ENCODE measurements around the gene RNF14. TPM values are rescaled to one million over a fixed set of nuclear protein-coding genes. Genes with fewer than 3 reads are reported as not detected.
A peak's percentile ranks its signal among the peaks of the same experiment; 100 is the strongest.

The RNF14 gene
- total RNA-seq, 1 experiment from 2014 or later = 20.5 TPM

DNA sequence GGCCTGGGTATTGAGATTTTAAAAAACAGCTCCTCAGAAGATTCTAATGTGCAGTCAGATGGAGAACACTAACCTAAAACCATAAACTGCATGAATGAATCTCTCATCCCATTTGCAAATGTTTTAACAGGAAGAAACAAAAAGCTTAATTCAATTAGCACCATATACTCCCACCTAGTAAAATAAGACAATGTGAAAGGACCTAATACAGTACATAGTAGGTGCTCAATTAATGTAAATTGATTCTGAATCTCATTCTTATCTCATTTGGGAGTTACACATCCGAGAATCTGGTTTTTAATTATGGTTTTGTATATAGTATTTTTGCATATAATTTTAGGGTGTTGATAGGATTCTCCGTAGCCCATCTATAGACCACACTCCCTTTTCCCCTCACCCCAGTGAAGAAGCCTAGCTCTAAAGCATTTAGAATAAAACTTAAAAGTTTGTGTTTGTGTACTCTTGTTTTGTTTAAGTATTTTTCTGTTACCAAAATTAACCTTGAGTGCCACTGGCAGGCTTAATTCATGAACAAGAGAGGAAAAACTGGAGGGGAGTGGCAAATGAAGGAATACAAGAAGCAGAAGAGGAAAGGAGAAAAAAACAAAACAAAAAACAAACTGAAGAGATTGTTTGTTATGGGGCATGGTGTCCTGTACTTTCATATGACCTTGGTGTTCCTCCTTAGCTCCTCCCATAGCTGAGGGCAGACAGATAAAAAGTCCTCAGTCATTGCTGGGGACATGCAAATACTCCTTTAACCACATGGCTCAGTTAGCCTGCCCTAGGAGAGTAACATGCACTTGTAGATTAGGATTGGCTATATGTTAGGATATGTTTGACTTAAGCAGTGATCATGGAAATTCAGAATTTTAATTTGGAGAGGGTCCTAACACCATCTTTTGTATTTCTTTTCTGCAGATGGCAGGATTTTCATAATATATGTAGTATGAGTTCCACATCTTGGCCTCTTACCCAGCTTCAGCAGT is 1.2 kb downstream of the RNF14 start:
- ChIA-PET POLR2A (interaction anchor here (1.0 to 1.7 kb wide), 10 partner anchors 9 to 289 kb away, joined by 3 to 8 read pairs (median 4); partner anchors contain the start of genes DELE1, GNPDA1 and PCDH1), CTCF (interaction anchor here (0.7 to 4.7 kb wide), 47 partner anchors 11 to 685 kb away, joined by 3 to 76 read pairs (median 5); partner anchors contain the start of genes ARAP3, DELE1, DIAPH1 and FCHSD1)
- Mint-ChIP-seq H3K9me3 (no peaks in the 10 kb centered on the region), H3K27me3 (ENCODE audit: low read depth) (no peaks in the 10 kb centered on the region), H3K27ac (peak overlapping the region; percentile 92), H3K4me3 (peak overlapping the region; percentile 80), H3K36me3 (peaks cover 23% of the 10 kb centered on the region), H3K4me1 (peaks cover 19% of the 10 kb centered on the region)
- ATAC-seq (no peak), DNase-seq (ENCODE audit: low spot score) (no peak)
- TF ChIP-seq, protein P1, sequence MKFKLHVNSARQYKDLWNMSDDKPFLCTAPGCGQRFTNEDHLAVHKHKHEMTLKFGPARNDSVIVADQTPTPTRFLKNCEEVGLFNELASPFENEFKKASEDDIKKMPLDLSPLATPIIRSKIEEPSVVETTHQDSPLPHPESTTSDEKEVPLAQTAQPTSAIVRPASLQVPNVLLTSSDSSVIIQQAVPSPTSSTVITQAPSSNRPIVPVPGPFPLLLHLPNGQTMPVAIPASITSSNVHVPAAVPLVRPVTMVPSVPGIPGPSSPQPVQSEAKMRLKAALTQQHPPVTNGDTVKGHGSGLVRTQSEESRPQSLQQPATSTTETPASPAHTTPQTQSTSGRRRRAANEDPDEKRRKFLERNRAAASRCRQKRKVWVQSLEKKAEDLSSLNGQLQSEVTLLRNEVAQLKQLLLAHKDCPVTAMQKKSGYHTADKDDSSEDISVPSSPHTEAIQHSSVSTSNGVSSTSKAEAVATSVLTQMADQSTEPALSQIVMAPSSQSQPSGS (CRISPR knock-in tag; IDR thresholded peaks at IDR 0.05; ENCODE audit: borderline replicate concordance, low read depth) = no peak
- TF ChIP-seq, protein P2, sequence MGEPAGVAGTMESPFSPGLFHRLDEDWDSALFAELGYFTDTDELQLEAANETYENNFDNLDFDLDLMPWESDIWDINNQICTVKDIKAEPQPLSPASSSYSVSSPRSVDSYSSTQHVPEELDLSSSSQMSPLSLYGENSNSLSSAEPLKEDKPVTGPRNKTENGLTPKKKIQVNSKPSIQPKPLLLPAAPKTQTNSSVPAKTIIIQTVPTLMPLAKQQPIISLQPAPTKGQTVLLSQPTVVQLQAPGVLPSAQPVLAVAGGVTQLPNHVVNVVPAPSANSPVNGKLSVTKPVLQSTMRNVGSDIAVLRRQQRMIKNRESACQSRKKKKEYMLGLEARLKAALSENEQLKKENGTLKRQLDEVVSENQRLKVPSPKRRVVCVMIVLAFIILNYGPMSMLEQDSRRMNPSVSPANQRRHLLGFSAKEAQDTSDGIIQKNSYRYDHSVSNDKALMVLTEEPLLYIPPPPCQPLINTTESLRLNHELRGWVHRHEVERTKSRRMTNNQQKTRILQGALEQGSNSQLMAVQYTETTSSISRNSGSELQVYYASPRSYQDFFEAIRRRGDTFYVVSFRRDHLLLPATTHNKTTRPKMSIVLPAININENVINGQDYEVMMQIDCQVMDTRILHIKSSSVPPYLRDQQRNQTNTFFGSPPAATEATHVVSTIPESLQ (CRISPR knock-in tag; IDR thresholded peaks at IDR 0.05) = no peak
- TF ChIP-seq PRRX2 (CRISPR knock-in tag; IDR thresholded peaks at IDR 0.05) (no peak), NR1H2 (CRISPR knock-in tag; IDR thresholded peaks at IDR 0.05) (no peak), JUN (CRISPR knock-in tag; IDR thresholded peaks at IDR 0.05) (no peak)
- TF ChIP-seq, protein P3, sequence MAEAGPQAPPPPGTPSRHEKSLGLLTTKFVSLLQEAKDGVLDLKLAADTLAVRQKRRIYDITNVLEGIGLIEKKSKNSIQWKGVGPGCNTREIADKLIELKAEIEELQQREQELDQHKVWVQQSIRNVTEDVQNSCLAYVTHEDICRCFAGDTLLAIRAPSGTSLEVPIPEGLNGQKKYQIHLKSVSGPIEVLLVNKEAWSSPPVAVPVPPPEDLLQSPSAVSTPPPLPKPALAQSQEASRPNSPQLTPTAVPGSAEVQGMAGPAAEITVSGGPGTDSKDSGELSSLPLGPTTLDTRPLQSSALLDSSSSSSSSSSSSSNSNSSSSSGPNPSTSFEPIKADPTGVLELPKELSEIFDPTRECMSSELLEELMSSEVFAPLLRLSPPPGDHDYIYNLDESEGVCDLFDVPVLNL (CRISPR knock-in tag; IDR thresholded peaks at IDR 0.05; ENCODE audit: borderline replicate concordance, low read depth) = no peak
- TF ChIP-seq, protein P4, sequence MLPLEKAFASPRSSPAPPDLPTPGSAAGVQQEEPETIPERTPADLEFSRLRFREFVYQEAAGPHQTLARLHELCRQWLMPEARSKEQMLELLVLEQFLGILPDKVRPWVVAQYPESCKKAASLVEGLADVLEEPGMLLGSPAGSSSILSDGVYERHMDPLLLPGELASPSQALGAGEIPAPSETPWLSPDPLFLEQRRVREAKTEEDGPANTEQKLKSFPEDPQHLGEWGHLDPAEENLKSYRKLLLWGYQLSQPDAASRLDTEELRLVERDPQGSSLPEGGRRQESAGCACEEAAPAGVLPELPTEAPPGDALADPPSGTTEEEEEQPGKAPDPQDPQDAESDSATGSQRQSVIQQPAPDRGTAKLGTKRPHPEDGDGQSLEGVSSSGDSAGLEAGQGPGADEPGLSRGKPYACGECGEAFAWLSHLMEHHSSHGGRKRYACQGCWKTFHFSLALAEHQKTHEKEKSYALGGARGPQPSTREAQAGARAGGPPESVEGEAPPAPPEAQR (CRISPR knock-in tag; IDR thresholded peaks at IDR 0.05) = no peak

DNA sequence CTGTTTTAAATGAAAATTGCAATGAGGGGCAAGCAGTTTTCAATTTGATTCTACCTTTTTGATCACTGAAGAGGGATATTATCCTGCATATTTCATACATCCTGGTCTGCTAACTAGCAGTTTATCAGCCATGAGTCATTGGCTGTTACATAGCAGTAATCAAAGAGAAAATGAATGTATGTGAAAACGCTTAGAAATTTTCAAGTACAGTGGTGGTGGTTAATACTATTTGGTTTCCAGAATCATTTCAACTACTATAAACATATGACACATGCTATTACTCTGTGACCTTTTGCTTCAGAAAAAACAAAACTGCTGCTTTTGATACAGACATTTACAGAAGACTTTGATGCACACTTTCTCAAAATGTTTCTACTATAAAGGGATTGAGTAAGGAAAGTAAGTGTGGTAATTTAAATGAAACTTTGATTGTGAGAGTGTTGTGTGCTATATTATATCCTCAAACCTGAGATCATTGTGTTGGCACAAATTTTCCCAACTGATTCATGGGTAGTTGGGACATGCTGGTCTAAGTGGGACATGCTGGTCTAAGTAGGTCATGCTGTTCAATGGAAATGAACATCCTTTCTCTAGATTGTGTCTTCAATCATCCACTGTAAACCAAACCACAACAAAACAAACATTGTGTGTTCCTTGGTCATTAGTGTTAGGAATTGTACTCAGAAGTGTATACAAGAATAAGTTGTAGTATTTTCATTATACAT is 5.1 kb downstream of the RNF14 start:
- H3K4me1 Mint-ChIP-seq = peaks cover 15% of the 10 kb centered on the region
- POLR2A ChIA-PET = no interaction called here
- peaks cover 42% of the 10 kb centered on the region for H3K36me3 Mint-ChIP-seq
- DNase-seq (ENCODE audit: low spot score) = no peak
- H3K27ac Mint-ChIP-seq = no peak overlapping the region
- ATAC-seq = no peak
- CTCF ChIA-PET = no interaction called here
- no peaks in the 10 kb centered on the region for H3K9me3 Mint-ChIP-seq
- no peaks in the 10 kb centered on the region for H3K27me3 Mint-ChIP-seq (ENCODE audit: low read depth)
- H3K4me3 Mint-ChIP-seq = no peak overlapping the region
- TF ChIP-seq, protein P2 (CRISPR knock-in tag; IDR thresholded peaks at IDR 0.05) = no peak
- no peak for TF ChIP-seq NFE2L1 (CRISPR knock-in tag; IDR thresholded peaks at IDR 0.05)
- TF ChIP-seq CBFB (CRISPR knock-in tag; IDR thresholded peaks at IDR 0.05; ENCODE audit: low read depth) = no peak
- TF ChIP-seq ZNF396 (CRISPR knock-in tag; IDR thresholded peaks at IDR 0.05; ENCODE audit: borderline replicate concordance) = no peak
- TF ChIP-seq, protein P1 (CRISPR knock-in tag; IDR thresholded peaks at IDR 0.05; ENCODE audit: borderline replicate concordance, low read depth) = no peak
- no peak for TF ChIP-seq ZNF263 (CRISPR knock-in tag; IDR thresholded peaks at IDR 0.05; ENCODE audit: low read depth)
- no peak for TF ChIP-seq GTF2I (CRISPR knock-in tag; conservative IDR thresholded peaks at IDR 0.05)
- no peak for TF ChIP-seq RORB (CRISPR knock-in tag; IDR thresholded peaks at IDR 0.05)
- TF ChIP-seq, protein P5, sequence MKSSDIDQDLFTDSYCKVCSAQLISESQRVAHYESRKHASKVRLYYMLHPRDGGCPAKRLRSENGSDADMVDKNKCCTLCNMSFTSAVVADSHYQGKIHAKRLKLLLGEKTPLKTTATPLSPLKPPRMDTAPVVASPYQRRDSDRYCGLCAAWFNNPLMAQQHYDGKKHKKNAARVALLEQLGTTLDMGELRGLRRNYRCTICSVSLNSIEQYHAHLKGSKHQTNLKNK (CRISPR knock-in tag; IDR thresholded peaks at IDR 0.05) = no peak
- TF ChIP-seq, protein P6, sequence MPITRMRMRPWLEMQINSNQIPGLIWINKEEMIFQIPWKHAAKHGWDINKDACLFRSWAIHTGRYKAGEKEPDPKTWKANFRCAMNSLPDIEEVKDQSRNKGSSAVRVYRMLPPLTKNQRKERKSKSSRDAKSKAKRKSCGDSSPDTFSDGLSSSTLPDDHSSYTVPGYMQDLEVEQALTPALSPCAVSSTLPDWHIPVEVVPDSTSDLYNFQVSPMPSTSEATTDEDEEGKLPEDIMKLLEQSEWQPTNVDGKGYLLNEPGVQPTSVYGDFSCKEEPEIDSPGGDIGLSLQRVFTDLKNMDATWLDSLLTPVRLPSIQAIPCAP (CRISPR knock-in tag; IDR thresholded peaks at IDR 0.05) = no peak
- no peak for TF ChIP-seq NFYB (CRISPR knock-in tag; conservative IDR thresholded peaks at IDR 0.05; ENCODE audit: low read depth)
- no peak for TF ChIP-seq SMAD4 (CRISPR knock-in tag; IDR thresholded peaks at IDR 0.05)
- TF ChIP-seq, protein P7, sequence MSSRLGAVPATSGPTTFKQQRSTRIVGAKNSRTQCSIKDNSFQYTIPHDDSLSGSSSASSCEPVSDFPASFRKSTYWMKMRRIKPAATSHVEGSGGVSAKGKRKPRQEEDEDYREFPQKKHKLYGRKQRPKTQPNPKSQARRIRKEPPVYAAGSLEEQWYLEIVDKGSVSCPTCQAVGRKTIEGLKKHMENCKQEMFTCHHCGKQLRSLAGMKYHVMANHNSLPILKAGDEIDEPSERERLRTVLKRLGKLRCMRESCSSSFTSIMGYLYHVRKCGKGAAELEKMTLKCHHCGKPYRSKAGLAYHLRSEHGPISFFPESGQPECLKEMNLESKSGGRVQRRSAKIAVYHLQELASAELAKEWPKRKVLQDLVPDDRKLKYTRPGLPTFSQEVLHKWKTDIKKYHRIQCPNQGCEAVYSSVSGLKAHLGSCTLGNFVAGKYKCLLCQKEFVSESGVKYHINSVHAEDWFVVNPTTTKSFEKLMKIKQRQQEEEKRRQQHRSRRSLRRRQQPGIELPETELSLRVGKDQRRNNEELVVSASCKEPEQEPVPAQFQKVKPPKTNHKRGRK (CRISPR knock-in tag; IDR thresholded peaks at IDR 0.05; ENCODE audit: borderline replicate concordance) = no peak
